Measurements from ENCODE around the gene CHCHD4.

GRCh38 chr3:14126887-14127505 lies 2.3 kb upstream of the CHCHD4 start:
- TF ChIP-seq CTCF (conservative IDR thresholded peaks at IDR 0.05 in 1 of 2, IDR thresholded peaks at IDR 0.05 in 1 of 2; ENCODE audit: low read depth in 1 of 2, low read length in 2 of 2) (no peak), EZH2 (IDR thresholded peaks at IDR 0.05; ENCODE audit: low read length, missing control alignments) (no peak)

All from fibroblast of lung (primary cell).